Cerebellar nuclear complex (tissue), 1 donor: ENCODE data around the gene SLC38A7.

ENCODE experiments used
- DNase-seq, 2 experiments: peaks; one replicate each; lab custom pipeline; 2025; lab: John Stamatoyannopoulos, UW

SLC38A7 gene

GRCh38 chr16:58636466-58636865 is 48.1 kb downstream of the SLC38A7 start:
- no peak for DNase-seq

- DNase-seq = no peak
Observed at GRCh38 chr16:58635502-58635901, 49.1 kb downstream of the SLC38A7 start.

- DNase-seq = no peak
Observed at GRCh38 chr16:58634265-58634802, 50.2 kb downstream of the SLC38A7 start.

- peak; percentile 92 to 99 for DNase-seq
Observed at GRCh38 chr16:58629733-58630640, 54.6 kb downstream of the SLC38A7 start, which contains the start of gene CNOT1. Gene CNOT1 (minus strand): TSS chr16:58629826. CDS start chr16:58599337, 30,489 bp downstream.

GRCh38 chr16:58628845-58629732 is 55.5 kb downstream of the SLC38A7 start:
- no peak for DNase-seq

GRCh38 chr16:58624209-58624608 is 60.4 kb downstream of the SLC38A7 start:
- no peak for DNase-seq

GRCh38 chr16:58620396-58620795 is 64.2 kb downstream of the SLC38A7 start:
- no peak for DNase-seq

- no peak for DNase-seq
Observed at GRCh38 chr16:58615280-58615679, 69.3 kb downstream of the SLC38A7 start.
